Measurements from ENCODE around the gene IDH1.

DNA sequence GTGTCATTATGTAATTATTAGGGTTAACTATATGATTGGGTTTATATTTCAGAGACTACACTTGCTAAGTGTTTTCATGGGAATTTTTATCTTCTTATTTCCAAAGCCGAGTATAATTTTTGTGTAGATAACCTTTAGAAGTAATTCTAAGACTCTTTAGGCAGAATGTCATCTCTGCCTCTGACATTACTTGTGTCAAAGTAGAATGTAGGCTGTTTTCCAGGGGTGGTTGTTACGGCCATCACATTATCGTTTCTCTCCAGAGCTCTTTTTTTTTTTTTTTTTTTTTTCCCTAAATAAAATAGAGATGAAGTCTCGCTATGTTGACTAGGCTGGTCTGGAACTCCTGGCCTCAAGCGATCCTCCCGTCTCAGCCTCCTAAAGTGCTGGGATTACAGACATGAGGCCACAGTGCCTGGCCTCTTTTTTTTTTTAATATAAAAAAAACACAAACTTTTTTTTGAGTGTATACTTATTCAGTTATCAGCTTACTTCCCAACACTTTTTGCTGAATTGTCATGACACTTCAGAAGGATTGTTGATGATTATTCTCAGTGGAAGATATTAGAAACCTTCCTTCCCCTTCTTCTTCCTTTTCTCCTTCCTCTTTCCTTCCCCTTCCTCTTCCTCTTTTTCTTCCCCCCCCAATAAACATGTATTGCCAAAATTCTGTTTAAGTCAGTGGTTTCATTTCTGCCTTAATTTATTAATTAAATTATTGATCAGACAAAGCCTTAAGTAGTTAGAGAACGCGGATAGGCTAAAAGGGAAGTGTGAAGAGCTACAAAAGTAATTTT, 13.5 kb upstream of the IDH1 start:
- TF ChIP-seq, protein P1, sequence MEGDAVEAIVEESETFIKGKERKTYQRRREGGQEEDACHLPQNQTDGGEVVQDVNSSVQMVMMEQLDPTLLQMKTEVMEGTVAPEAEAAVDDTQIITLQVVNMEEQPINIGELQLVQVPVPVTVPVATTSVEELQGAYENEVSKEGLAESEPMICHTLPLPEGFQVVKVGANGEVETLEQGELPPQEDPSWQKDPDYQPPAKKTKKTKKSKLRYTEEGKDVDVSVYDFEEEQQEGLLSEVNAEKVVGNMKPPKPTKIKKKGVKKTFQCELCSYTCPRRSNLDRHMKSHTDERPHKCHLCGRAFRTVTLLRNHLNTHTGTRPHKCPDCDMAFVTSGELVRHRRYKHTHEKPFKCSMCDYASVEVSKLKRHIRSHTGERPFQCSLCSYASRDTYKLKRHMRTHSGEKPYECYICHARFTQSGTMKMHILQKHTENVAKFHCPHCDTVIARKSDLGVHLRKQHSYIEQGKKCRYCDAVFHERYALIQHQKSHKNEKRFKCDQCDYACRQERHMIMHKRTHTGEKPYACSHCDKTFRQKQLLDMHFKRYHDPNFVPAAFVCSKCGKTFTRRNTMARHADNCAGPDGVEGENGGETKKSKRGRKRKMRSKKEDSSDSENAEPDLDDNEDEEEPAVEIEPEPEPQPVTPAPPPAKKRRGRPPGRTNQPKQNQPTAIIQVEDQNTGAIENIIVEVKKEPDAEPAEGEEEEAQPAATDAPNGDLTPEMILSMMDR (IDR thresholded peaks at IDR 0.05) = no peak
- no peak for TF ChIP-seq POLR2A (IDR thresholded peaks at IDR 0.05)
